ENCODE results near the gene CBX1. TPM values are rescaled to one million over a fixed set of nuclear protein-coding genes. Genes with fewer than 3 reads are reported as not detected.
A peak's percentile ranks its signal among the peaks of the same experiment; 100 is the strongest.

Gene CBX1
- total RNA-seq, 4 donors from 2014 or later = 18.4 to 27.5 (median 22.3) TPM

DNA sequence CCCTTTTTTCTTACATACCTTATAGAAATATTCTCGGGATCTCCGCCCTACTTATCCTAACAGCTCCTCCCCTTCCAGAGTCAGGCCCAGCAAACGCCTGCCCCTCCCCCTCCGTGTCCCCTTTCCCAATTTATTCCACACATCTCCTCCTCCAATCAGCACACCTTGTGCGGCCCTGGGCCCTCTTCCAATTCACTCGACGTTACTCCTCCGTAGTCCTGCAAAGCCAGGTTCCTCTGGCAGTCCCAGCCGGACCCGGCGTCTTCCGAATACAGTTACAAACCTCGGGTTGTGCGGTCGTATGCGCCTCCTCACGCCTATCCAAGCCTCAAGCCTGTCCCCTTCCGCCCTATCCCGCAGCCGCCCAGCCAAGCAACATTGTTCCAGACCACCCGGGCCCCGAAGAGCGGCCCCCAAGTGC lies 677 bp downstream of the CBX1 start:
- peaks cover 22% of the 10 kb centered on the region for H3K4me1 ChIP-seq
- DNase-seq (ENCODE audit: low spot score in 2 of 2) = peak in 1 of 2 donors; percentile 81
- no peaks in the 10 kb centered on the region for H3K9me3 ChIP-seq
- H3K4me3 ChIP-seq = peak overlapping the region; percentile 96
- WGBS = 0% methylated on average over 18 of the region's 23 CpGs
- H3K27me3 ChIP-seq = no peaks in the 10 kb centered on the region
- H3K36me3 ChIP-seq = no peaks in the 10 kb centered on the region
- TF ChIP-seq CTCF (IDR thresholded peaks at IDR 0.05) = no peak
- TF ChIP-seq POLR2A (IDR thresholded peaks at IDR 0.05) = no peak
- no peak for TF ChIP-seq EP300 (IDR thresholded peaks at IDR 0.05)
- no peak for TF ChIP-seq POLR2AphosphoS5 (IDR thresholded peaks at IDR 0.05)
- peak overlapping the region; percentile 91 for H3K27ac ChIP-seq

- no peak for TF ChIP-seq POLR2A (IDR thresholded peaks at IDR 0.05)
- no peak for TF ChIP-seq CTCF (IDR thresholded peaks at IDR 0.05)
- no peak for TF ChIP-seq POLR2AphosphoS5 (IDR thresholded peaks at IDR 0.05)
- TF ChIP-seq EP300 (IDR thresholded peaks at IDR 0.05) = no peak
- Histone ChIP-seq H3K36me3 (no peaks in the 10 kb centered on the region), H3K27me3 (no peaks in the 10 kb centered on the region), H3K4me1 (peaks cover 26% of the 10 kb centered on the region), H3K9me3 (no peaks in the 10 kb centered on the region), H3K4me3 (peak overlapping the region; percentile 96), H3K27ac (peak overlapping the region; percentile 91)
- WGBS = 27% methylated on average over 10 of the region's 10 CpGs
- DNase-seq (ENCODE audit: low spot score in 2 of 2) = no peak
These were observed 1.1 kb downstream of the CBX1 start for GRCh38 chr17:48100160-48100559.

- WGBS = 50% methylated on average over 4 of the region's 4 CpGs
These were observed 5.7 kb downstream of the CBX1 start for GRCh38 chr17:48095611-48096010.

GRCh38 chr17:48093341-48094045 lies 7.8 kb downstream of the CBX1 start:
- Histone ChIP-seq H3K4me1 (peaks cover 15% of the 10 kb centered on the region), H3K4me3 (no peak overlapping the region), H3K9me3 (no peaks in the 10 kb centered on the region), H3K27ac (no peak overlapping the region), H3K27me3 (no peaks in the 10 kb centered on the region), H3K36me3 (peaks cover 6% of the 10 kb centered on the region)
- 79% methylated on average over 11 of the region's 11 CpGs for WGBS
- DNase-seq (ENCODE audit: low spot score in 2 of 2) = no peak
- no peak for TF ChIP-seq POLR2AphosphoS5 (IDR thresholded peaks at IDR 0.05)
- TF ChIP-seq EP300 (IDR thresholded peaks at IDR 0.05) = no peak
- TF ChIP-seq CTCF (IDR thresholded peaks at IDR 0.05) = no peak
- no peak for TF ChIP-seq POLR2A (IDR thresholded peaks at IDR 0.05)

More at GRCh38 chr17:48095611-48096010, 5.7 kb downstream of the CBX1 start:
- DNase-seq (ENCODE audit: low spot score in 2 of 2) = no peak
- Histone ChIP-seq H3K4me3 (no peak overlapping the region), H3K27me3 (no peaks in the 10 kb centered on the region), H3K4me1 (peaks cover 22% of the 10 kb centered on the region), H3K27ac (no peak overlapping the region), H3K9me3 (no peaks in the 10 kb centered on the region), H3K36me3 (peaks cover 6% of the 10 kb centered on the region)
- TF ChIP-seq EP300 (IDR thresholded peaks at IDR 0.05) (no peak), POLR2AphosphoS5 (IDR thresholded peaks at IDR 0.05) (no peak), POLR2A (IDR thresholded peaks at IDR 0.05) (no peak), CTCF (IDR thresholded peaks at IDR 0.05) (no peak)

DNA sequence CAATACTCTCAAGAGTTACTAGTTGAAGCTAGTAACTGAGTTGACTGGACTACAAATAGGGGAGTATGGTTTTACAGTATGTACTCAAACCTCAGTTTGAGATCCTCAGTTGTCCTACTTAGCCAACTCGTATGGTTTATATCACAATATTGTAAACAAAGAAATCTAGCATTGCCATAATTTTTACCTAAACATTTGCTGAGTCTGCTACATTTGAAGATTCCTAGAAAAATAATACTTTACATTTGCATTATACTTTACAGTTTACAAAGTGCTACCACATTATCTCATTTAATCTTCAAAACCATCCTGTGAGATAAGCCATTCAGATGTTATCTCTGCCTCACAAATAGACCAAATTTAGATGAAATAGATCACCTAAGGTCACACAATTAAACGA lies 16.3 kb downstream of the CBX1 start:
- Histone ChIP-seq H3K36me3 (no peaks in the 10 kb centered on the region), H3K4me1 (peaks cover 15% of the 10 kb centered on the region), H3K27ac (no peak overlapping the region), H3K9me3 (no peaks in the 10 kb centered on the region), H3K27me3 (no peaks in the 10 kb centered on the region), H3K4me3 (no peak overlapping the region)
- 53% methylated on average over 2 of the region's 2 CpGs for WGBS
- TF ChIP-seq CTCF (IDR thresholded peaks at IDR 0.05) (no peak), POLR2AphosphoS5 (IDR thresholded peaks at IDR 0.05) (no peak), POLR2A (IDR thresholded peaks at IDR 0.05) (no peak)
- no peak for DNase-seq (ENCODE audit: low spot score in 2 of 2)

Data from suprapubic skin (tissue), 4 donors.